ENCODE data around the gene NGEF. TPM values are rescaled to one million over a fixed set of nuclear protein-coding genes. Genes with fewer than 3 reads are reported as not detected.

NGEF gene
- total RNA-seq, 2 experiments from 2014 or later = not detected

DNA sequence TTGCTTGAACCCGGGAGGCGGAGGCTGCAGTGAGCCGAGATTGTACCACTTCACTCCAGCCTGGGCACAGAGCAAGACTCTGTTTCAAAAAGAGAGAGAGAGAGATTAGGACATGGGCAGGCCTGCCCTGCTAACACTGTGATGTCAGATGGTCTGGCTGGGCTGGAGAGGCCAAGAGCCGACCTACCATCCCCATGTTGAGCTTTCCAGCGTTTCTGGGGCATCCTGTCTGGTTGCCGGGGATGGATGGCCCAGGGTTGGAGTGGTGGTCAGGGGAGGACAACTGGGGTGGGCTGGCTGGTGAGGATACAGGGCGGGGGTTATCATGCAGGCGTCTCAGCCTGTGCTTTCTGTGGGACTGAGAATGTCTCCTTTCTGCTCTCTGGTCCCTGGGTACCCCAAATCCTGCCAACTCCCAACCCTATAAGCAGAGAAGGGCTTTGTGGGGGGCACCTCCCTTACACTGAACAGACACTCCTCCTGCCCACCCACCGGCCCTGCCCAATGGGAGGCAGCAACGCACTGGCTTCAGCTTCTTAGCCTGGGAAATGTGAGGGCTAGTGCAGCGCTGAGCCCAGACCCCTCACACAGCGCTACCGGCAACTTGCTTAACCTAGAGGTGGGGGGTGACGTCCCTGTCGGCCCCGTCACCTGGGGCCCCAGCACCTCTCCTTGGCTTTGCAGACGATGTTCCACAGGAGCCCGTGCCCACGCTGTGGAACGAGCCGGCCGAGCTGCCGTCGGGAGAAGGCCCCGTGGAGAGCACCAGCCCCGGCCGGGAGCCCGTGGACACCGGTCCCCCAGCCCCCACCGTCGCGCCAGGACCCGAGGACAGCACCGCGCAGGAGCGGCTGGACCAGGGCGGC is 137.6 kb downstream of the NGEF start:
- TF ChIP-seq, protein P1, sequence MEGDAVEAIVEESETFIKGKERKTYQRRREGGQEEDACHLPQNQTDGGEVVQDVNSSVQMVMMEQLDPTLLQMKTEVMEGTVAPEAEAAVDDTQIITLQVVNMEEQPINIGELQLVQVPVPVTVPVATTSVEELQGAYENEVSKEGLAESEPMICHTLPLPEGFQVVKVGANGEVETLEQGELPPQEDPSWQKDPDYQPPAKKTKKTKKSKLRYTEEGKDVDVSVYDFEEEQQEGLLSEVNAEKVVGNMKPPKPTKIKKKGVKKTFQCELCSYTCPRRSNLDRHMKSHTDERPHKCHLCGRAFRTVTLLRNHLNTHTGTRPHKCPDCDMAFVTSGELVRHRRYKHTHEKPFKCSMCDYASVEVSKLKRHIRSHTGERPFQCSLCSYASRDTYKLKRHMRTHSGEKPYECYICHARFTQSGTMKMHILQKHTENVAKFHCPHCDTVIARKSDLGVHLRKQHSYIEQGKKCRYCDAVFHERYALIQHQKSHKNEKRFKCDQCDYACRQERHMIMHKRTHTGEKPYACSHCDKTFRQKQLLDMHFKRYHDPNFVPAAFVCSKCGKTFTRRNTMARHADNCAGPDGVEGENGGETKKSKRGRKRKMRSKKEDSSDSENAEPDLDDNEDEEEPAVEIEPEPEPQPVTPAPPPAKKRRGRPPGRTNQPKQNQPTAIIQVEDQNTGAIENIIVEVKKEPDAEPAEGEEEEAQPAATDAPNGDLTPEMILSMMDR (IDR thresholded peaks at IDR 0.05) = no peak
- intact Hi-C loops (cut with DNase I, micrococcal nuclease) = no loop called here
- H3K36me3 Mint-ChIP-seq (ENCODE audit: low read depth) = no peaks in the 10 kb centered on the region

GRCh38 chr2:232874677-232875223 is 138.3 kb downstream of the NGEF start:
- H3K27ac ChIP-seq (ENCODE audit: low read depth in 1 of 2, low read length in 2 of 2) = no peak overlapping the region
- peaks cover 22% of the 10 kb centered on the region for H3K27me3 Mint-ChIP-seq
- POLR2A ChIA-PET = no interaction called here
- H3K4me3 Mint-ChIP-seq = peak overlapping the region; percentile 76
- intact Hi-C loops (cut with DNase I, micrococcal nuclease) = no loop called here
- H3K36me3 ChIP-seq (ENCODE audit: insufficient read depth, low read length) = no peaks in the 10 kb centered on the region
- H3K4me3 ChIP-seq (ENCODE audit: low read length) = no peak overlapping the region
- CTCF ChIA-PET = no interaction called here
- H3K4me1 ChIP-seq (ENCODE audit: insufficient read depth, low read length) = peaks cover 9% of the 10 kb centered on the region
- DNase-seq = no peak
- H3K27ac Mint-ChIP-seq = no peak overlapping the region
- peaks cover 9% of the 10 kb centered on the region for H3K4me1 Mint-ChIP-seq (ENCODE audit: low read depth)
- ATAC-seq (ENCODE audit: poor library complexity) = no peak
- H3K36me3 Mint-ChIP-seq (ENCODE audit: low read depth) = no peaks in the 10 kb centered on the region
- TF ChIP-seq, protein P1 (IDR thresholded peaks at IDR 0.05) = no peak
- H3K27me3 ChIP-seq (ENCODE audit: control insufficient read depth in 1 of 2, insufficient read depth in 2 of 2, low read length in 2 of 2) = peaks cover 15 to 20% of the 10 kb centered on the region in 2 experiments
- no peaks in the 10 kb centered on the region for H3K9me3 Mint-ChIP-seq
- H3K9me3 ChIP-seq (ENCODE audit: control insufficient read depth in 1 of 2, insufficient read depth in 1 of 2, low read length in 2 of 2) = no peaks in the 10 kb centered on the region

More for the DNA sequence above, 137.6 kb downstream of the NGEF start:
- Mint-ChIP-seq H3K4me1 (ENCODE audit: low read depth) (peaks cover 9% of the 10 kb centered on the region), H3K4me3 (peak overlapping the region; percentile 76), H3K9me3 (no peaks in the 10 kb centered on the region), H3K27me3 (peaks cover 22% of the 10 kb centered on the region), H3K27ac (no peak overlapping the region)
- ChIA-PET CTCF (no interaction called here), POLR2A (no interaction called here)
- Histone ChIP-seq H3K4me3 (ENCODE audit: low read length) (no peak overlapping the region), H3K4me1 (ENCODE audit: insufficient read depth, low read length) (peaks cover 9% of the 10 kb centered on the region), H3K9me3 (ENCODE audit: control insufficient read depth in 1 of 2, insufficient read depth in 1 of 2, low read length in 2 of 2) (no peaks in the 10 kb centered on the region), H3K27ac (ENCODE audit: low read depth in 1 of 2, low read length in 2 of 2) (no peak overlapping the region), H3K27me3 (ENCODE audit: control insufficient read depth in 1 of 2, insufficient read depth in 2 of 2, low read length in 2 of 2) (peaks cover 15 to 20% of the 10 kb centered on the region in 2 experiments), H3K36me3 (ENCODE audit: insufficient read depth, low read length) (no peaks in the 10 kb centered on the region)
- ATAC-seq (ENCODE audit: poor library complexity) (no peak), DNase-seq (peak in 1 of 14 experiments; percentile 13)

- H3K9me3 Mint-ChIP-seq = no peaks in the 10 kb centered on the region
- H3K4me3 Mint-ChIP-seq = no peak overlapping the region
- Histone ChIP-seq H3K9me3 (ENCODE audit: control insufficient read depth in 1 of 2, insufficient read depth in 1 of 2, low read length in 2 of 2) (no peaks in the 10 kb centered on the region), H3K27ac (ENCODE audit: low read depth in 1 of 2, low read length in 2 of 2) (no peak overlapping the region), H3K27me3 (ENCODE audit: control insufficient read depth in 1 of 2, insufficient read depth in 2 of 2, low read length in 2 of 2) (peaks cover 15 to 20% of the 10 kb centered on the region in 2 experiments), H3K36me3 (ENCODE audit: insufficient read depth, low read length) (no peaks in the 10 kb centered on the region), H3K4me1 (ENCODE audit: insufficient read depth, low read length) (peaks cover 9% of the 10 kb centered on the region), H3K4me3 (ENCODE audit: low read length) (no peak overlapping the region)
- intact Hi-C loops (cut with DNase I, micrococcal nuclease) = no loop called here
- H3K27ac Mint-ChIP-seq = no peak overlapping the region
- H3K27me3 Mint-ChIP-seq = peaks cover 22% of the 10 kb centered on the region
- no peak for ATAC-seq (ENCODE audit: poor library complexity)
- DNase-seq = no peak
- CTCF ChIA-PET = no interaction called here
- H3K36me3 Mint-ChIP-seq (ENCODE audit: low read depth) = no peaks in the 10 kb centered on the region
- H3K4me1 Mint-ChIP-seq (ENCODE audit: low read depth) = peaks cover 9% of the 10 kb centered on the region
- POLR2A ChIA-PET = no interaction called here
- TF ChIP-seq, protein P1 (IDR thresholded peaks at IDR 0.05) = no peak
Measured at GRCh38 chr2:232873909-232874641, 139.0 kb downstream of the NGEF start.

All from CD4-positive, alpha-beta T cell (primary cell).